GM19455 (cell line): ENCODE measurements around the gene TPH2.

Experiments
- ATAC-seq: cut with Tn5 transposase; IDR thresholded peaks from one replicate; pipeline ENCODE4 v1.9.1; 2021; ENCODE audit not compliant: unreplicated experiment

Gene TPH2

GRCh38 chr12:71938728-71939385, at the start of gene TPH2:
Gene TPH2, plus strand, starts transcription at chr12:71938845. Its CDS starts 142 bp downstream, at chr12:71938987.
- no peak for ATAC-seq

DNA sequence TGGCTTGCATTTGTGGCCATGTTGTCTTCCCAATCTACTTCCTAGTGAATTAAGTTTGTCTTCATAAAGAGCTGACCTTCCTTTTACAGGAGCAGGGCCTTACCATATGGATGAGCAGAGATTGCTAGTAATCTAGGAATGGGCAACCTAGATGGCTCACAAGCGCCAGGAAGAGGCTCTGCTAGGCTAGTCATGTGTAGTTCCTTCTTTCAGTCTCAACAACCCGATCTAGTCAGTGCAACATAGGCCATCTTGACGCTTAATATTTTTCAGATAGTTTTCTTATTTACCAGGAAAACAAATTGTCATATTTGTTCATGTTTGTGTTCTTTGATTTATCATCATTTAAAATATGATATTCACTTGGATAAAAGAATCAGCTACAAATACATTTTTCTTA, 48.2 kb upstream of the TPH2 start:
- no peak for ATAC-seq

DNA sequence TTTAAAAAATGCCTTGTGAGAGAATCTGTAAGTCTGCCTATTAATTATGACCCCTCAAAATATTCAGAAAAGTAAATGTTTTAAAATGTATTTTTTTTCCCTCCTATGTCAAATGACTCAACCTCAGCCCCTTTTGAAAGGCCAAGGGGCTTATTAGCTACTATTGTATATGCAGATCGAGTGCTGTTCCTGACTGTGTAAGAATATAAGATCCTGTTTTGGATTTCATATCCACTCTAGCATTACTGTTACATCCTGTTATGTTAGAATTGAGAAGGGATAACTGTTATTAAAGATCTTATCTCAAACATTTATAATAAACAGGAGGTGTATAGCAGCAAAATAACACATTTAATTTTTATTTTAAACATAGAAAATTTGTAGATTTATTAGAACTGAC, 46.6 kb upstream of the TPH2 start:
- ATAC-seq = no peak

GRCh38 chr12:71896205-71896882, 42.3 kb upstream of the TPH2 start:
- no peak for ATAC-seq

- ATAC-seq = no peak
Observed at GRCh38 chr12:71900091-71900490, 38.6 kb upstream of the TPH2 start.

DNA sequence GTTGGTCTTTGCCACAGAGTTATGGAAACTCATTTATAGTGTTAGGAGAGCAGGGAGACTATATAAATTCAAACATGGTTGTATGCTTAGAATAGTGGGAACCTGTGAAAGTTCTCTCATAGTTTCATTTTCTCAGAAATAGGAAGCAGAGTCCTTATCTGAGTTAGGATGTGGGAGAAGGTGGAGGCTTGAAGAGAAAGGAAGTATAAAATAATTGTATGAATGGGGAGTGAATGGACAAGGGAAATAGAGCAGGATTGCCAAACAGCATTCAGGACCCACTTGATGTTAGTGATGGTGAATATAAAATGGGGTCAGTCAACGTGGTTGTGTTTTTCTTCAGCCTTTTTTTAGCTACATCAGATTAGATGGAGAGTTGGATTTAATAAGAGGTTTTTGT, 34.0 kb upstream of the TPH2 start:
- no peak for ATAC-seq

DNA sequence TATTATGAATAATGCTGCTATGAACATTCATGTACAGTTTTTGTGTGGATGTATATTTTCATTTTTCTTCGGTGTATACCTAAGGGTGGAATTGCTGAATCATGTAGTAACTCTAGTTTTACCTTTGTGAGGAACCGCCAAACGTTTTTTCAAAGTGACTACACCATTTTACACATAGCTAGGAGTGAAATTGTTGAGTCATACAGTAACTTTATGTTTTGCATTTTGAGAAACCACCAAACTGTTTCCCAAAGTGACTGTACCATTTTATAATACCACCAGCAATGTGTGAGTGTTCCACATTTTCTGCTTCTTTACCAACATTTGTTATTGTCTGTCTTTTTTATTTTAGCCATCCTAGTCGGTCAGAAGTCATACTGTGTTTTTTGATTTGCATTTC, 3.1 kb upstream of the TPH2 start:
- peak; percentile 78 for ATAC-seq

DNA sequence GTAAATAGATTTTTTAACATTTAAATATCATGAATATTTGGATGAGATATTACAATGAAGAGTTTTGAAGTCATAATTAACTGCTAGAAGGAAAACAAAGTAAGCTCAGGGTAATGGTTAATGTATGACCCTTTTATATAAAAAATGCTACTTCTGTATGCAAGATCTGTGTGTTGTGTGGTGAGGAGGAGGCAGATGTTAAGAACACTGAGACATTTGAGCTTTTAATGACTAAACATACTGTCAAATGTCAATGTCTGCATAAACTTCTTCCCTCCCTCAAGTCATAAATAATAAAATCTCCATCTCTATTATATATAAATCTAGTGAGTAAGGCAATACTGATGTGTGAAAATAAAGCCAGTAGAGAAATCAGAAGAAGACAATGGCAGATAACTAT, 1.4 kb downstream of the TPH2 start:
- no peak for ATAC-seq

GRCh38 chr12:71941174-71941573, 2.5 kb downstream of the TPH2 start:
- no peak for ATAC-seq

- no peak for ATAC-seq
Observed at GRCh38 chr12:71942259-71942658, 3.6 kb downstream of the TPH2 start.

- no peak for ATAC-seq
Observed at GRCh38 chr12:71942703-71943102, 4.1 kb downstream of the TPH2 start.

GRCh38 chr12:71945121-71945520, 6.5 kb downstream of the TPH2 start:
- no peak for ATAC-seq

GRCh38 chr12:71945883-71946282, 7.2 kb downstream of the TPH2 start:
- ATAC-seq = no peak

- no peak for ATAC-seq
Observed at GRCh38 chr12:71947645-71948105, 9.0 kb downstream of the TPH2 start.

DNA sequence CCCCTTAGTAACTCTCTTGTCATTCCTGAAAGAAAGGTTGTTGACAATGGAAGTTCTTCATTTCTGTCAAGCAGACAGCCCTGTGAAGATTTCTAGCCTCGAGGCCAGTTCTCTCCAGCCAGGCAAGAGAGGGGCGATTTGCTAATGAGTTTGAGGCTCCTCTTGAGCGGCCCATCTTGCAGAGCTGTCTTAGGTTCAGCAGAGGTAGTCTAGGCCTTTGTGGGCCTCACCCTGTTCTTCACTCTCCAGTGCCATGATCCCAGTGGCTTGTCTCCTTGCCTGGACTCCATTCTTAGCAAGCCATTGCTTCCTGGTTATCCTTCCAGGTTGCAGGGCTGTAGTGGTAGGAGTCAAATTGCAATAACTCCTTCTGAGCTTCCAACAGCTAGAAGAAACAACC, 9.7 kb downstream of the TPH2 start:
- ATAC-seq = no peak

- ATAC-seq = no peak
Observed at GRCh38 chr12:71949646-71950045, 11.0 kb downstream of the TPH2 start.

GRCh38 chr12:71950404-71950803, 11.8 kb downstream of the TPH2 start:
- no peak for ATAC-seq

- no peak for ATAC-seq
Observed at GRCh38 chr12:71950819-71951218, 12.2 kb downstream of the TPH2 start.

- ATAC-seq = no peak
Observed at GRCh38 chr12:71954083-71954778, 15.6 kb downstream of the TPH2 start.

DNA sequence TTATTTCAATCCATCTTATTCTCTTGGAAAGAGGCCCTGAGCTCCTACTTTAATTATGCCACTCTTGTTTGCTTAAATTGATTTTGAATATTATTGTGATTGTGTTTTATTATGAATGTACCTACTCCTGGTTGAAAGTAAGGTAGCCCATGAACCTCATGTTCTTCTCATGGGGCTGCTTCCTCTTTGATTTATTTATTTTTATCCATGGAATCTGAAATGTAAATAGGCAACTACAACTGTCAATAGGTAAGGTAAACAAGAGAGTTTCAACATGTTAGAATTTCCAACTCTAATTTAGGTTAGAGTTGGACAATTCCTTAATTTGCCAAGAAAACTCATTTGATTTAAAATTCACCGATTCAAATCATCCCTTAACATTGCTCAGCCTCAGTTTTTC, 16.2 kb downstream of the TPH2 start:
- ATAC-seq = no peak

DNA sequence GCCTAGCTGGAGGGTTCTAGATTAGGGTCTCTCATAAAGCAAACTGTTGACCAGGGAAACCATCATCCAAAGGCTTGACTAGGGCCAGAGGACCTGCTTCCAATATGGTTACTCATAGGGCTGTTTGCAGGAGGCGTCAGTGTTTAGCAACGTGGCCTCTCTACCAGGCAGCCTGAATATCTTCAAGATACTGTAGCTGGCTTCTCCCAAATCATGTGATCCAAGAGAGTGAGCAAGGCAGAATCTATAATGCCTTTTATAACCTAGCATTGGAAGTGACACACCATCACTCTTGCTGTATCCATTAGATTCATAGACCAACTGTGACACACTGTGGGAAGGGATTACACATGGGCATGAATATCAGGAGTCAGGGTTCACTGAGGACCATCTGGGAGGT, 17.3 kb downstream of the TPH2 start:
- no peak for ATAC-seq

DNA sequence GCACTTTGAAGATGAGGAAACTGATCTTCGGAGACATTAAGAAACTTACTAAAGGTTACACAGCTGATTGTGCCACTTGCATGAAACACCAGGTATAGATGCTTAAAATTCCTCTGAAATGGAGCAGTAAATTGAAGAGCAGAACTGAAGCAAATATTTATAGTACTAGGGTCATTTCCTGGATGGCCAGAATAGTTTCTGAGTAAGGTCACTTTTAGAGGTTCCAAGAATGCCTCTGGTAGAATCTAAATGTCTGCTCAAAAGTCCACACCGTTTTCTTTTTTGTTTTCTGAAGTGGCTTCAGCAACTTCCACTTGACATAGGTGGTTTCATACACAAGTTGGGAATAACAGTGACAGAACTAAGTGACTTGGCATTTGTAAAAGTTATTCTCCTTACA, 19.4 kb downstream of the TPH2 start:
- no peak for ATAC-seq
